ENCODE data around the gene CDT1.

CDT1 gene

GRCh38 chr16:88815901-88816589, 12.5 kb downstream of the CDT1 start:
- peak in 6 of 51 donors; percentile 14 to 25 (median 16) for DNase-seq

- DNase-seq: no peak
Measured at GRCh38 chr16:88816736-88817535, 13.3 kb downstream of the CDT1 start.

- DNase-seq: no peak
Measured at GRCh38 chr16:88817785-88818574, 14.4 kb downstream of the CDT1 start.

GRCh38 chr16:88818575-88818874, 14.9 kb downstream of the CDT1 start:
- no peak for DNase-seq

GRCh38 chr16:88819126-88819525, 15.5 kb downstream of the CDT1 start:
- no peak for DNase-seq

GRCh38 chr16:88820385-88821025, 16.9 kb downstream of the CDT1 start:
- DNase-seq: no peak

GRCh38 chr16:88821168-88821850, 17.7 kb downstream of the CDT1 start:
- no peak for DNase-seq

GRCh38 chr16:88822281-88823040, 18.9 kb downstream of the CDT1 start:
- DNase-seq: no peak

GRCh38 chr16:88823646-88824045, 20.1 kb downstream of the CDT1 start:
- peak in 3 of 51 donors; percentile 8 to 35 (median 19) for DNase-seq

- DNase-seq: no peak
Measured at GRCh38 chr16:88824256-88825077, 20.9 kb downstream of the CDT1 start.

GRCh38 chr16:88825146-88825545, 21.6 kb downstream of the CDT1 start:
- DNase-seq: no peak

- no peak for DNase-seq
Measured at GRCh38 chr16:88826070-88826840, 22.7 kb downstream of the CDT1 start.

GRCh38 chr16:88827727-88828126, 24.1 kb downstream of the CDT1 start:
- no peak for DNase-seq

GRCh38 chr16:88828711-88829110, 25.1 kb downstream of the CDT1 start:
- peak in 12 of 51 donors; percentile 12 to 56 (median 26) for DNase-seq

- no peak for DNase-seq
Measured at GRCh38 chr16:88830258-88830657, 26.7 kb downstream of the CDT1 start.

GRCh38 chr16:88830783-88831182, 27.2 kb downstream of the CDT1 start:
- DNase-seq: no peak

GRCh38 chr16:88831838-88832237, 28.2 kb downstream of the CDT1 start:
- DNase-seq: no peak

GRCh38 chr16:88833086-88833485, 29.5 kb downstream of the CDT1 start:
- no peak for DNase-seq

GRCh38 chr16:88834670-88835069, 31.1 kb downstream of the CDT1 start:
- no peak for DNase-seq

All from hypothalamus (tissue), 51 donors.